ENCODE results near the gene SPO11. TPM values are rescaled to one million over a fixed set of nuclear protein-coding genes. Genes with fewer than 3 reads are reported as not detected.

SPO11 gene
- not detected in 2 replicates for total RNA-seq

DNA sequence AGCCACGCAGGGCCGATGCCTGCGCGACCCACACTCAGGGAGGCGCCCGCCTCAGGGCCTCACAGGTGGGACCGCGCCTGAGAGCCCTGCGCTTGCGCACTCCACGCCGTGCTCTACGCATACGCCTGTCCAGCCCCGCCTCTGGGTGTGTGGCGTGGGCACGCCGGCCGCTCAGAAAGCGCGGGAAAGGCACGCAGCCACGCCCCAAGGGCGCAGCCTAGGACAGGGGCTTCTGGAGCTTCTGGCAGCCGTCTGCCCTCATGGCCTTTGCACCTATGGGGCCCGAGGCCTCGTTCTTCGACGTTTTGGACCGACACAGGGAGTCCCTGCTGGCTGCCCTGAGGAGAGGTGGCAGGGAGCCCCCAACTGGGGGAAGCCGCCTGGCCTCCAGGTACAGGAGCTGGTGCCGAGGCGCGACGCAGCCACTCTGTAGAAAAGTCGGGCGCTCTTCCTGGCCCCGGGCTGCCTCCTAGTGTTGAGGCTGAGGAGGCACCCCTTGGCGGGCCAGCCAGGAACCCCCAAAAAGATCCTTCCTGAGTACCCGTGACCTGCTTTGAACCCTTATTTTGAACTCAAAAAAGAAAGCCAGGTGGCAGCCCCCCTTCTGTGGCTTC lies at the start of gene SPO11:
Gene SPO11, plus strand, starts transcription at position 196 of the 614 bp plus-strand sequence. Its CDS starts 65 bp downstream, at position 261.

DNA sequence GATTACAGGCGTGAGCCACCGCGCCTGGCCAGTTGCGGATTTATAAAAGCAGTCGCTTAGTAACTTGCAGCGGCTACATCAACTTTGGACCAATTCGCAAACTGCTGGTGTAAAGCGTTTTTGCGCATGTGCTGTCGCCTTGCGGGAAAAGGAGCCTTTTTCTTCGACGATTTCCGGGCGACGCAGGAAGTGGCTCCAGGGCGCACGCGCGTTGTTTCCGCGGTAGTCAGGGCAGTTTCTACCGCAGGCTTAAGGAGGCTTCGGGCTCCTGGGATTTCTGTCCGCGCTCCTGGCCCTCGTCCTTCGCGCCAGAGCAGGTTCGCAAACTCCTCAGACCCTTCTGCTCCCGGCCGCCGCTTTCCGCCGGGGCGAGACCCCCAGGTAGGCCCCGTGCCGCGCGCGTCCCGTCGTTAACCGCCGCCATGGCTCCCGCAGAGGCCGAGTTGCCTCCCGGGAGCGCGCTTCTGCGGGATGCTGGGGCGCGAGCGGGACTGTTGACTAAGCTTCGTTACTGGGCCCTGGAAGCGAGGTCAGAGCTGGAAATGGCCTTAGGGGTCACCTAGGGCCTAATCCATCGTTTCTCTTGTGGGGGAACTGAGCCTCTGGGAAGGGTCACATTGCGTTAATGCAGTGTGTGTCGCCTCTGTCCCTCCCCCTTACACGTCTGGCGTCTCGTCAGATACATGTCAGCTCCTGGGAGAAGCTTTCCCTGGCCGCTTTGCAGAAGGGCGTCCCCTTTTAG lies 21.6 kb downstream of the SPO11 start, which contains the start of gene RAE1:
Gene RAE1, plus strand, starts transcription at position 214 of the 742 bp plus-strand sequence. CDS start 2,784 bp downstream, outside the sequence.

DNA sequence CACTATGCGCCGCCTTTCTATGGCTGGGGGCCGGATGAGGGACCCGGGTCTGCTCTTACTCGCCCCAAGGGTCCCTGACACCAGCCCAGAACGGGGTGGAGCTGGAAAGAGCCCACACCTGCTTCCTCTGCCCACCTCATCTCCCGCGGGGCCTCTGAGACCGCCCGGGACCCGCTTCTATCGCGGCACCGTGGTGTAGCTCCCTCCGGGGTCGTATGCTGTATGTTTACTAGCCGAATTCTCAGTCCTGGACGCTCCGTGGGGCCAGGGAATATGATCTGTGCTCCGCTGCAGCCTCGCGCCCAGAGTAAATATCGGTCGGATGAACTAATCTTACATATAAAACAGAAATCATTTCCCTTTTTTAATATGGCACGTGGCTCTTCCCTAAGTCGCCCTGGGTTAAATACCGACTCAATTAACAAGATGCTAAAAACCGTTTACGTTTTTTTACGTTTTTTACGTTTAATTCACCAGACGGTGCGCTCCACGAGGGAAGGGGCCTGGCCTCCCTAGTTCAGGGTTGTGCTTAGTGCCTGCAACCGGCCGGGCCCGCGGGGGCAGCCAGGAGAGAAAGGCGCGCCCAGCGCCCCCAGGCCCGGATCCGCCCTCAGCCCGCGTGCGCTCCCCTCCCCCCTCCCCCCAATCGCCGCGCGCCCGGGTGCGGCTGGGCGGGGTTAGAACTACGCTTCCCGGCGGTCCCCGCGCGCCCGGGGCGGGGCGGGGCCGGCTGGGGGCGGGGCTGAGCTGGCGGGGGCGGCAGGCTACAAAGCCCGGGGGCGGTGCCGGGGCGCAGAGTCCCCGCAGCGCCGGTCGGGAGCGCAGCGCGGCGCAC lies 61.2 kb downstream of the SPO11 start, which contains the start of gene RBM38:
Gene RBM38, plus strand, starts transcription at position 793 of the 835 bp plus-strand sequence. CDS start 186 bp downstream, outside the sequence.

Other genes starting within 250 kb of the SPO11 start
- not detected in 2 replicates for gene BMP7, start 63.2 kb upstream of the SPO11 start, total RNA-seq
- gene RAE1, start 21.5 kb downstream of the SPO11 start, total RNA-seq: 30.9 and 53.5 TPM in 2 replicates
- 7.3 and 13.4 TPM in 2 replicates for gene RBM38, start 61.6 kb downstream of the SPO11 start, total RNA-seq
- gene CTCFL, start 195.3 kb downstream of the SPO11 start, total RNA-seq: under 0.01 TPM in 1 of 2 replicates, not detected in the other
- not detected in 2 replicates for gene PCK1, start 231.3 kb downstream of the SPO11 start, total RNA-seq